A549 (cell line): ENCODE data around the gene USP12.
"Not testable (repeated sequence)": the region's sequence is repeated elsewhere in the genome, so short reads cannot be mapped to it uniquely, and the experiment has no call there.

Experiments
- BHLHE40 ChIP-seq: IDR thresholded peaks from 2 replicates; pipeline ENCODE4 v1.6.1; 2012; ENCODE audit warnings: low read depth, low read length, inconsistent platforms
- CHD2 ChIP-seq: fragments of 150-350 bp; IDR thresholded peaks from 2 replicates; pipeline ENCODE4 v1.6.1; 2014; ENCODE audit warnings: low read length; ENCODE audit not compliant: partially characterized antibody
- EP300 ChIP-seq, 2 experiments: fragments of >200 bp; sonication (Bioruptor Twin); formaldehyde crosslinking; IDR thresholded peaks; 2 replicates in 1 of 2; 3 replicates in 1 of 2; pipeline ENCODE4 v1.6.1; 2016 to 2017
- ESRRA ChIP-seq: fragments of 150-350 bp; IDR thresholded peaks from 2 replicates; pipeline ENCODE4 v1.6.1; 2014; ENCODE audit warnings: mild to moderate bottlenecking, low read length, borderline replicate concordance
- JUN ChIP-seq, 2 experiments: fragments of >200 bp; sonication (Bioruptor Twin); formaldehyde crosslinking; IDR thresholded peaks; 2 replicates in 1 of 2; 3 replicates in 1 of 2; pipeline ENCODE4 v1.6.1; 2016 to 2017
- KDM5A ChIP-seq: fragments of 200-600 bp; sonication (generic); IDR thresholded peaks from 2 replicates; pipeline ENCODE4 v1.6.1; 2016; ENCODE audit warnings: antibody characterized with exemption, mild to moderate bottlenecking
- NR3C1 ChIP-seq: fragments of >200 bp; sonication (Bioruptor Twin); formaldehyde crosslinking; IDR thresholded peaks from 3 replicates; pipeline ENCODE4 v1.6.1; 2017
- POLR2A ChIP-seq: IDR thresholded peaks from 2 replicates; pipeline ENCODE4 v1.6.1; 2012; ENCODE audit warnings: mild to moderate bottlenecking, low read length
- SMC3 ChIP-seq: fragments of >200 bp; sonication (Bioruptor Twin); formaldehyde crosslinking; IDR thresholded peaks from 3 replicates; pipeline ENCODE4 v1.6.1; 2018; ENCODE audit warnings: inconsistent platforms
- SREBF2 ChIP-seq: fragments of 450-650 bp; IDR thresholded peaks from 2 replicates; pipeline ENCODE4 v1.6.1; 2014; ENCODE audit warnings: mild to moderate bottlenecking, moderate library complexity
- TF ChIP-seq, protein P1 (sequence below): fragments of >200 bp; sonication (Bioruptor Twin); formaldehyde crosslinking; IDR thresholded peaks from 3 replicates; pipeline ENCODE4 v1.5.1; 2016

DNA sequence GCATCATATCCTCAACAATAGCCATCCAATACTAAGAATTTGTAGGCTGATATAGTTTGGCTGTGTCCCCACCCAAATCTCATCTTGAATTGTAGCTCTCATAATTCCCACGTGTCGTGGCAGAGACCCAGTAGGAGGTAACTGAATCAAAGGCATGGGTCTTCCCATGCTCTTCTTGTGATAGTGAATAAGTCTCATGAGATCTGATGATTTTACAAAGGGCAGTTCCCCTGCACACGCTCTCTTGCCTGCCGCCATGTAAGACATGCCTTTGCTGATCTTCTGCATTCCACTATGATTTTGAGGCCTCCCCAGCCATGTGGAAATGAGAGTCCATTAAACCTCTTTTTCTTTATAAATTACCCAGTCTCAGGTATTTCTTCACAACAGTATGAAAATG is 48.2 kb downstream of the USP12 start:
- TF ChIP-seq, protein P1, sequence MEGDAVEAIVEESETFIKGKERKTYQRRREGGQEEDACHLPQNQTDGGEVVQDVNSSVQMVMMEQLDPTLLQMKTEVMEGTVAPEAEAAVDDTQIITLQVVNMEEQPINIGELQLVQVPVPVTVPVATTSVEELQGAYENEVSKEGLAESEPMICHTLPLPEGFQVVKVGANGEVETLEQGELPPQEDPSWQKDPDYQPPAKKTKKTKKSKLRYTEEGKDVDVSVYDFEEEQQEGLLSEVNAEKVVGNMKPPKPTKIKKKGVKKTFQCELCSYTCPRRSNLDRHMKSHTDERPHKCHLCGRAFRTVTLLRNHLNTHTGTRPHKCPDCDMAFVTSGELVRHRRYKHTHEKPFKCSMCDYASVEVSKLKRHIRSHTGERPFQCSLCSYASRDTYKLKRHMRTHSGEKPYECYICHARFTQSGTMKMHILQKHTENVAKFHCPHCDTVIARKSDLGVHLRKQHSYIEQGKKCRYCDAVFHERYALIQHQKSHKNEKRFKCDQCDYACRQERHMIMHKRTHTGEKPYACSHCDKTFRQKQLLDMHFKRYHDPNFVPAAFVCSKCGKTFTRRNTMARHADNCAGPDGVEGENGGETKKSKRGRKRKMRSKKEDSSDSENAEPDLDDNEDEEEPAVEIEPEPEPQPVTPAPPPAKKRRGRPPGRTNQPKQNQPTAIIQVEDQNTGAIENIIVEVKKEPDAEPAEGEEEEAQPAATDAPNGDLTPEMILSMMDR: not testable (repeated sequence)
- not testable (repeated sequence) for TF ChIP-seq SMC3; EP300 (IDR thresholded peaks at IDR 0.05); KDM5A; NR3C1; POLR2A; ESRRA; BHLHE40; JUN (IDR thresholded peaks at IDR 0.05); SREBF2; CHD2
